GM12878 (cell line): ENCODE results near the gene TRAPPC4.

ENCODE experiments used
- BMI1 ChIP-seq: fragments of 450-650 bp; IDR thresholded peaks from 2 replicates; pipeline ENCODE4 v1.6.1; 2016; ENCODE audit warnings: mild to moderate bottlenecking, moderate library complexity, borderline replicate concordance
- CBFB ChIP-seq: IDR thresholded peaks from 2 replicates; pipeline ENCODE4 v1.6.1; 2016; ENCODE audit warnings: antibody characterized with exemption, low read depth
- POLR2A ChIP-seq: IDR thresholded peaks from 2 replicates; pipeline ENCODE4 v1.6.1; 2011; ENCODE audit warnings: low read depth, mild to moderate bottlenecking, low read length
- RAD21 ChIP-seq: IDR thresholded peaks from 2 replicates; pipeline ENCODE4 v1.6.1; 2011; ENCODE audit warnings: mild to moderate bottlenecking, low read depth, low read length, moderate library complexity; ENCODE audit not compliant: insufficient read depth
- RFX5 ChIP-seq: IDR thresholded peaks from 2 replicates; pipeline ENCODE4 v1.6.1; 2011; ENCODE audit warnings: low read depth, low read length, improper control_type of control experiment
- SMAD1 ChIP-seq: fragments of 450-650 bp; IDR thresholded peaks from 2 replicates; pipeline ENCODE4 v1.6.1; 2018; ENCODE audit warnings: mild to moderate bottlenecking, low read depth; ENCODE audit not compliant: partially characterized antibody
- TF ChIP-seq, protein P1 (sequence below), 3 experiments: IDR thresholded peaks in 2 of 3; conservative IDR thresholded peaks in 1 of 3; 2 replicates each; pipeline ENCODE4 v1.5.1; 2011; ENCODE audit warnings: low read depth in 3 of 3, low read length in 3 of 3, mild to moderate bottlenecking in 3 of 3, control low read depth in 2 of 3, moderate library complexity in 2 of 3, inconsistent platforms in 1 of 3, mixed read lengths in 1 of 3; ENCODE audit not compliant: control insufficient read depth in 2 of 3, insufficient read depth in 1 of 3; ENCODE audit errors: extremely low read depth in 1 of 3
- TF ChIP-seq, protein P2 (sequence below): IDR thresholded peaks from 2 replicates; pipeline ENCODE4 v1.6.1; 2012; ENCODE audit warnings: low read depth, low read length, improper control_type of control experiment

DNA sequence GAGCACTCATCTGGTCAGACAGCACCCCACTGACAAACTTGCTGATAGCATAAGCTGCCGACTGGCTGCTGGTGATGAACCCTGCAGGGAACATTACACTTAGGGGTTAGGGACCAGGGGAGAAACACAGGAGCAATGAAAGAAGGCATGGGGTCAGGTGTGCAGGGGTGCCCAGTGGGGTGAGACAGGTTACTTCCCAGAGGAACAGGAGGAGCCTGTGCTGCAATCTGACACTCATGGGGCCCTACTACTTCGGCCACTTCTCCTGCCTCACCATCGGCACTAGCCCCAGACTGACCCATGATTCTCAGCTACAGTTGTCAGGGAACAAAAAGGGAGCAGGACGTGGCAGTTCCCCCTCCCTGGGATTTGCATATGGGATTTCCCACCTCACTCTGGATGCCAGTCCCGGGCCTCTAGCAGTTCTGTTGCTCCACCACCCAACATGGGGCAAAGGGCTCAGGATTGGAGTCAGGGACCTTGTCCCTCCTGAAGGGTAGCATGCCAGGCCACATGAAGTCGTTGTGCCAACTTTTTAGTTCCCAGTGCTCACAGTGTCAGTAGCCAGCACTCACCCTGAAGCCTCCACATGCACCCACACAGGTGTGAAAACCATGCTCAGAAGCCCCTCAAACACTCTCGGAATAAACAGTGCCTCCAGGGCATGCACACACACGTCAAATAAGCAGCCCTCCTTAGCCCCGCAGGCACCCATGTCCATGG, 9.9 kb downstream of the TRAPPC4 start:
- no peak for TF ChIP-seq RFX5
- no peak for TF ChIP-seq RAD21
- TF ChIP-seq, protein P1, sequence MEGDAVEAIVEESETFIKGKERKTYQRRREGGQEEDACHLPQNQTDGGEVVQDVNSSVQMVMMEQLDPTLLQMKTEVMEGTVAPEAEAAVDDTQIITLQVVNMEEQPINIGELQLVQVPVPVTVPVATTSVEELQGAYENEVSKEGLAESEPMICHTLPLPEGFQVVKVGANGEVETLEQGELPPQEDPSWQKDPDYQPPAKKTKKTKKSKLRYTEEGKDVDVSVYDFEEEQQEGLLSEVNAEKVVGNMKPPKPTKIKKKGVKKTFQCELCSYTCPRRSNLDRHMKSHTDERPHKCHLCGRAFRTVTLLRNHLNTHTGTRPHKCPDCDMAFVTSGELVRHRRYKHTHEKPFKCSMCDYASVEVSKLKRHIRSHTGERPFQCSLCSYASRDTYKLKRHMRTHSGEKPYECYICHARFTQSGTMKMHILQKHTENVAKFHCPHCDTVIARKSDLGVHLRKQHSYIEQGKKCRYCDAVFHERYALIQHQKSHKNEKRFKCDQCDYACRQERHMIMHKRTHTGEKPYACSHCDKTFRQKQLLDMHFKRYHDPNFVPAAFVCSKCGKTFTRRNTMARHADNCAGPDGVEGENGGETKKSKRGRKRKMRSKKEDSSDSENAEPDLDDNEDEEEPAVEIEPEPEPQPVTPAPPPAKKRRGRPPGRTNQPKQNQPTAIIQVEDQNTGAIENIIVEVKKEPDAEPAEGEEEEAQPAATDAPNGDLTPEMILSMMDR (IDR thresholded peaks at IDR 0.05 in 2 of 3, conservative IDR thresholded peaks at IDR 0.05 in 1 of 3; ENCODE audit: control insufficient read depth in 2 of 3, extremely low read depth in 1 of 3, insufficient read depth in 1 of 3, low read depth in 3 of 3, low read length in 3 of 3), result no peak
- TF ChIP-seq CBFB, result no peak
- TF ChIP-seq SMAD1, result no peak
- TF ChIP-seq BMI1, result no peak
- TF ChIP-seq POLR2A, result no peak
- TF ChIP-seq, protein P2, sequence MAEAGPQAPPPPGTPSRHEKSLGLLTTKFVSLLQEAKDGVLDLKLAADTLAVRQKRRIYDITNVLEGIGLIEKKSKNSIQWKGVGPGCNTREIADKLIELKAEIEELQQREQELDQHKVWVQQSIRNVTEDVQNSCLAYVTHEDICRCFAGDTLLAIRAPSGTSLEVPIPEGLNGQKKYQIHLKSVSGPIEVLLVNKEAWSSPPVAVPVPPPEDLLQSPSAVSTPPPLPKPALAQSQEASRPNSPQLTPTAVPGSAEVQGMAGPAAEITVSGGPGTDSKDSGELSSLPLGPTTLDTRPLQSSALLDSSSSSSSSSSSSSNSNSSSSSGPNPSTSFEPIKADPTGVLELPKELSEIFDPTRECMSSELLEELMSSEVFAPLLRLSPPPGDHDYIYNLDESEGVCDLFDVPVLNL, result no peak
